Measurements from ENCODE around the gene POLRMT.
"Not testable (repeated sequence)": the region's sequence is repeated elsewhere in the genome, so short reads cannot be mapped to it uniquely, and the experiment has no call there.

Gene POLRMT

GRCh38 chr19:604355-604754, 29.0 kb downstream of the POLRMT start:
- H3K36me3 ChIP-seq (ENCODE audit: low read depth) = no peaks in the 10 kb centered on the region
- TF ChIP-seq CTCF (IDR thresholded peaks at IDR 0.05; ENCODE audit: poor library complexity, severe bottlenecking) = no peak
- no peaks in the 10 kb centered on the region for H3K27me3 ChIP-seq (ENCODE audit: insufficient read depth, poor library complexity, severe bottlenecking)
- H3K27ac ChIP-seq (ENCODE audit: poor library complexity, severe bottlenecking) = no peak overlapping the region
- peak; percentile 29; the same call in 1 of the 3 replicates for ATAC-seq (ENCODE audit: low read depth)
- DNase-seq (ENCODE audit: low spot score) = no peak
- no peaks in the 10 kb centered on the region for H3K9me3 ChIP-seq (ENCODE audit: severe bottlenecking)
- no peak overlapping the region for H3K4me3 ChIP-seq (ENCODE audit: severe bottlenecking)
- no peaks in the 10 kb centered on the region for H3K4me1 ChIP-seq (ENCODE audit: insufficient read depth, poor library complexity, severe bottlenecking)

GRCh38 chr19:603779-604178, 29.6 kb downstream of the POLRMT start:
- H3K4me1 ChIP-seq (ENCODE audit: insufficient read depth, poor library complexity, severe bottlenecking); H3K27me3 ChIP-seq (ENCODE audit: insufficient read depth, poor library complexity, severe bottlenecking); H3K27ac ChIP-seq (ENCODE audit: poor library complexity, severe bottlenecking); DNase-seq (ENCODE audit: low spot score); H3K4me3 ChIP-seq (ENCODE audit: severe bottlenecking); H3K9me3 ChIP-seq (ENCODE audit: severe bottlenecking); H3K36me3 ChIP-seq (ENCODE audit: low read depth); ATAC-seq (ENCODE audit: low read depth): not testable (repeated sequence)

GRCh38 chr19:603302-603639, 30.1 kb downstream of the POLRMT start:
- H3K27me3 ChIP-seq (ENCODE audit: insufficient read depth, poor library complexity, severe bottlenecking); ATAC-seq (ENCODE audit: low read depth); H3K36me3 ChIP-seq (ENCODE audit: low read depth); H3K4me1 ChIP-seq (ENCODE audit: insufficient read depth, poor library complexity, severe bottlenecking); H3K4me3 ChIP-seq (ENCODE audit: severe bottlenecking); H3K27ac ChIP-seq (ENCODE audit: poor library complexity, severe bottlenecking); DNase-seq (ENCODE audit: low spot score); H3K9me3 ChIP-seq (ENCODE audit: severe bottlenecking): not testable (repeated sequence)

- no peak for TF ChIP-seq CTCF (IDR thresholded peaks at IDR 0.05; ENCODE audit: poor library complexity, severe bottlenecking)
- Histone ChIP-seq H3K27me3 (ENCODE audit: insufficient read depth, poor library complexity, severe bottlenecking) (no peaks in the 10 kb centered on the region), H3K27ac (ENCODE audit: poor library complexity, severe bottlenecking) (no peak overlapping the region), H3K4me3 (ENCODE audit: severe bottlenecking) (no peak overlapping the region), H3K36me3 (ENCODE audit: low read depth) (no peaks in the 10 kb centered on the region), H3K4me1 (ENCODE audit: insufficient read depth, poor library complexity, severe bottlenecking) (no peaks in the 10 kb centered on the region), H3K9me3 (ENCODE audit: severe bottlenecking) (no peaks in the 10 kb centered on the region)
- no peak for ATAC-seq (ENCODE audit: low read depth)
- no peak for DNase-seq (ENCODE audit: low spot score)
These were observed 30.7 kb downstream of the POLRMT start for GRCh38 chr19:602391-603301.

- ATAC-seq (ENCODE audit: low read depth) (no peak), DNase-seq (ENCODE audit: low spot score) (no peak)
- H3K27ac ChIP-seq (ENCODE audit: poor library complexity, severe bottlenecking) = no peak overlapping the region
- H3K36me3 ChIP-seq (ENCODE audit: low read depth) = no peaks in the 10 kb centered on the region
- H3K27me3 ChIP-seq (ENCODE audit: insufficient read depth, poor library complexity, severe bottlenecking) = no peaks in the 10 kb centered on the region
- no peak overlapping the region for H3K4me3 ChIP-seq (ENCODE audit: severe bottlenecking)
- TF ChIP-seq CTCF (IDR thresholded peaks at IDR 0.05; ENCODE audit: poor library complexity, severe bottlenecking) = no peak
- H3K9me3 ChIP-seq (ENCODE audit: severe bottlenecking) = no peaks in the 10 kb centered on the region
- H3K4me1 ChIP-seq (ENCODE audit: insufficient read depth, poor library complexity, severe bottlenecking) = no peaks in the 10 kb centered on the region
These were observed 31.5 kb downstream of the POLRMT start for GRCh38 chr19:601790-602189.

GRCh38 chr19:601310-601709, 32.0 kb downstream of the POLRMT start:
- TF ChIP-seq CTCF (IDR thresholded peaks at IDR 0.05; ENCODE audit: poor library complexity, severe bottlenecking) = no peak
- no peak for ATAC-seq (ENCODE audit: low read depth)
- Histone ChIP-seq H3K4me1 (ENCODE audit: insufficient read depth, poor library complexity, severe bottlenecking) (no peaks in the 10 kb centered on the region), H3K9me3 (ENCODE audit: severe bottlenecking) (no peaks in the 10 kb centered on the region), H3K27ac (ENCODE audit: poor library complexity, severe bottlenecking) (no peak overlapping the region), H3K27me3 (ENCODE audit: insufficient read depth, poor library complexity, severe bottlenecking) (no peaks in the 10 kb centered on the region), H3K4me3 (ENCODE audit: severe bottlenecking) (no peak overlapping the region), H3K36me3 (ENCODE audit: low read depth) (no peaks in the 10 kb centered on the region)
- DNase-seq (ENCODE audit: low spot score) = no peak
